DMS 273 (cell line): ENCODE results near the gene PTPRC.
A peak's percentile ranks its signal among the peaks of the same experiment; 100 is the strongest.
"Not testable (repeated sequence)": the region's sequence is repeated elsewhere in the genome, so short reads cannot be mapped to it uniquely, and the experiment has no call there.

Experiments used
- DNase-seq: peaks from one replicate; lab custom pipeline; 2025; ENCODE audit not compliant: unreplicated experiment; lab: John Stamatoyannopoulos, UW

Gene PTPRC, protein sequence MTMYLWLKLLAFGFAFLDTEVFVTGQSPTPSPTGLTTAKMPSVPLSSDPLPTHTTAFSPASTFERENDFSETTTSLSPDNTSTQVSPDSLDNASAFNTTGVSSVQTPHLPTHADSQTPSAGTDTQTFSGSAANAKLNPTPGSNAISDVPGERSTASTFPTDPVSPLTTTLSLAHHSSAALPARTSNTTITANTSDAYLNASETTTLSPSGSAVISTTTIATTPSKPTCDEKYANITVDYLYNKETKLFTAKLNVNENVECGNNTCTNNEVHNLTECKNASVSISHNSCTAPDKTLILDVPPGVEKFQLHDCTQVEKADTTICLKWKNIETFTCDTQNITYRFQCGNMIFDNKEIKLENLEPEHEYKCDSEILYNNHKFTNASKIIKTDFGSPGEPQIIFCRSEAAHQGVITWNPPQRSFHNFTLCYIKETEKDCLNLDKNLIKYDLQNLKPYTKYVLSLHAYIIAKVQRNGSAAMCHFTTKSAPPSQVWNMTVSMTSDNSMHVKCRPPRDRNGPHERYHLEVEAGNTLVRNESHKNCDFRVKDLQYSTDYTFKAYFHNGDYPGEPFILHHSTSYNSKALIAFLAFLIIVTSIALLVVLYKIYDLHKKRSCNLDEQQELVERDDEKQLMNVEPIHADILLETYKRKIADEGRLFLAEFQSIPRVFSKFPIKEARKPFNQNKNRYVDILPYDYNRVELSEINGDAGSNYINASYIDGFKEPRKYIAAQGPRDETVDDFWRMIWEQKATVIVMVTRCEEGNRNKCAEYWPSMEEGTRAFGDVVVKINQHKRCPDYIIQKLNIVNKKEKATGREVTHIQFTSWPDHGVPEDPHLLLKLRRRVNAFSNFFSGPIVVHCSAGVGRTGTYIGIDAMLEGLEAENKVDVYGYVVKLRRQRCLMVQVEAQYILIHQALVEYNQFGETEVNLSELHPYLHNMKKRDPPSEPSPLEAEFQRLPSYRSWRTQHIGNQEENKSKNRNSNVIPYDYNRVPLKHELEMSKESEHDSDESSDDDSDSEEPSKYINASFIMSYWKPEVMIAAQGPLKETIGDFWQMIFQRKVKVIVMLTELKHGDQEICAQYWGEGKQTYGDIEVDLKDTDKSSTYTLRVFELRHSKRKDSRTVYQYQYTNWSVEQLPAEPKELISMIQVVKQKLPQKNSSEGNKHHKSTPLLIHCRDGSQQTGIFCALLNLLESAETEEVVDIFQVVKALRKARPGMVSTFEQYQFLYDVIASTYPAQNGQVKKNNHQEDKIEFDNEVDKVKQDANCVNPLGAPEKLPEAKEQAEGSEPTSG (N-terminal part only)

DNA sequence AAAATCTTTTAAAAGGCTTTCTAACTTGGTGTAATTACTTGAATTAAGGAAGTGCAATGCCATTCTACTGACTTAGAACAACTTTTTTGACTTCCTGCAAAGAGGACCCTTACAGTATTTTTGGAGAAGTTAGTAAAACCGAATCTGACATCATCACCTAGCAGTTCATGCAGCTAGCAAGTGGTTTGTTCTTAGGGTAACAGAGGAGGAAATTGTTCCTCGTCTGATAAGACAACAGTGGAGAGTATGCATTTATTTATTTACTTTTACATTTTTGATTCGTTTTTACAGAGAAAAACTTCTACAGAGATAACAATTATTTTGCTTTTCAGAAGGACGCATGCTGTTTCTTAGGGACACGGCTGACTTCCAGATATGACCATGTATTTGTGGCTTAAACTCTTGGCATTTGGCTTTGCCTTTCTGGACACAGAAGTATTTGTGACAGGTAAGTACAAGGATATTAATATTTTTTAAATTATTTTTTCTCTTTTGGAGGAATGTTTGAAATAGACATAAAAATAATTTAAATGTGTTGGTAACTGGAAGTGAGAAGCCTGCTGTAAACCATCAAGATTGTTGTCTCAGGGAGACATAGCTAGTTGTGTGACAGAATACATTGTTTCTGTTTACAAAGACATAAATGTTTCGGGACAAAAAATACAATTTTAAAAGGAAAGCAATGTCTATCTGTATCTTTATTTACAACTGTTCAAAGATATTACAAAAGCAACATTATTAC lies at the start of gene PTPRC:
PTPRC (plus strand) TSS at position 147 of the 742 bp plus-strand sequence; CDS start at position 376, 229 bp downstream.
- DNase-seq = no peak

DNA sequence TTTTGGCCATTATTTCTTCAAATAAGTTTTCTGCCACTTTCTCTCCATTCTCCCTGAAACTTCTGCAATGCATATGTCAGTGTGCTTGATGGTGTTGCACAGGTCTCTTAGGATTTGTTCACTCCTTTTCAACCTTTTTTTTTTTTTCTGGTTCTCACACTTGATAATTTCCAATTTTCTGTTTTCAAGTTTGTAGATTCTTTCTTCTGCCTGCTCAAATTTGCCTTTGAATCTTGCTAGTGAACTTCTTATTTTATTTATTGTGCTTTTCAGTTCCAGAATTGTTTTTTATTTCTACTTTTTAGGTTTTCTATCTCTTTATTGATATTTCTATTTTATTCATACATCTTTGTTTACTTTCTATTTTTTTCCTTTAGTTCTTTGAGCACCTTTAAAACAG lies 48.4 kb upstream of the PTPRC start:
- DNase-seq = no peak

DNA sequence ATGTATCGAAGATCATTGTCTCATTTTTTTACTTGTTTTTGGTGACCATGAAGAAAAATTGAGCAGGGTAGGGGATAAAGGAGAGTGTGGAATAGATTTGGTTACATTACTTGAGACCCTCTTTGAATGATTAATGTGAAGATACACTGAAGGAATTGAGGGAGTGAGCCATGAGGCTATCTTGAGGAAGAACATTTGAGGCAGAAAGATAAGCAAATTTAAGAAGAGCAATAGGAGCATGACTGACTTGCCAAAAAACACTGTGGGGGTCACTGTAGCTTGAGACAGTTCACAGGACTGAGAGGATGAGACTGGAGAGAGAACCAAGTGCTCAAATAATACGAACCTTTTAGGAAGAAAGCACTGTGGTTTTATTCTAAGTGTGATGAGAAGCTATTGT lies 43.1 kb upstream of the PTPRC start:
- no peak for DNase-seq

DNA sequence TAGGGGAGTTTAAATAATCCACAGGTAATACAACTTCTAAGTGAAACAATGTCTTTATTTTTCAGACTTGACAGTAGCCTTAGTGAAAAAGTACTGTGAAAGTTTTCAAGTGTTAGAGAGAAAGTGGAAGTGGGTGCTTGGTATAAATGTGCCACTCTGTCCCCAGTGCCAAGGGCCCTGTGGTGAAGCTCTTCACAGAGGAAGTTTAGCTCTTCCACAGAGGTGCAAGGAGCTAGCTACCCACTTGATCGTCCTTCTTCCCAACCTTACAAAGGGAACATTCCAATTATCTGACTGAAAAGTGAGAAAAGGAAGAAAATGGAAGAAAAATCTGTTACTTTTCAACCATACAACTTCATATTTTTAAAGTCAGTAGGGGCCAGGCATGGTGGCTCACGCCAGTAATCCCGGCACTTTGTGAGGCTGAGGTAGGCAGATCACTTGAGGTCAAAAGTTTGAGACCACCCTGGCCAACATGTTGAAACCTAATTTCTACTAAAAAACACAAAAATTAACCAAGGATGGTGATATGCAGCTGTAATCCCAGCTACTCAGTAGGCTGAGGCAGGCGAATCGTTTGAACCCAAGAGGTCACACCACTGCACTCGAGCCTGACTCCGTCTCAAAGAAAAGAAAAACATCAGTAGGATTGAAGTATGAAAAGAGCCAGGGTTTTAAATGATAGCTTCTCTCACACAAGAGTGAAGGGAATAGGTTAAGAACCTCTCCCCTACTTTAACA lies 41.0 kb upstream of the PTPRC start:
- no peak for DNase-seq

DNA sequence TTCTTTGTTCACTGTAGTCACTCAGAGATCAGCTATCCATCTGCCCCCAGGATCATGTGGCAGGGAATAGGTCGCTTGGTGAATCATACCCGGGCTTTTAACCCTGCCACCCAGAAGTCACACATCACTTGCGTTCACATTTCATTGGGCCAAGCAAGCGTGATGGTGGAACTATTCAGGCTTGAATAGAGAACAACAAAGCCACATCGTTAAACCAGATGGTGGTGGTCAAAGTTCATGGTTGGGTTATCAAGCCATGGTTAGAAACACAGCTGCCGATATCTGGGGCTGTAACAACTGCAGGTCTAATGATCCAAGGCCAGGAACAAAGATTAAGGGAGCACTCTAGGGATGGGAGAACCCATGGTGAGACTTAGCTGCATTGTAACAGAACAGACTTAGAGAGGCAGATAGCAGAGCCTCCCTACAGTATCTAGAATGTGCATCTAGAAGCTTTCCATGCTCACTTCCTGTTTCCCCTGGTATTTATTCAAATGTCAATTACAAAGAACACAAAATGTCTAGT lies 40.0 kb upstream of the PTPRC start:
- peak; percentile 35 for DNase-seq

DNA sequence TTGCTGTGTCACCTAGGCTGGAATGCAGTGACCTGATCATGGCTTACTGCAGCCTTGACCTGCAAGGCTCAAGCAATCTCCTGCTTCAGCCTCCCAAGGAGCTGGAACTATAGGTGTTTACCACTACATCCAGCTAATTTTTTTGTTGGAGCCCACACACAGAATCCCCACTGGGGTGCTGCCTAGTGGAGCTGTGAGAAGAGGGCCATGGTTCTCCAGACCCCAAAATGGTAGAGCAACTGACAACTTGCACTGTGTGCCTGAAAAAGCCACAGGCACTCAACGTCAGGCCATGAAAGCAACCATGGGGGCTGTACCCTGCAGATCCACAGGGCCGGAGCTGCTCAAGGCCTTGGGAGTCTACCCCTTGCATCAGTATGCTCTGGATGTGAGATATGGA lies 39.1 kb upstream of the PTPRC start:
- DNase-seq = no peak

DNA sequence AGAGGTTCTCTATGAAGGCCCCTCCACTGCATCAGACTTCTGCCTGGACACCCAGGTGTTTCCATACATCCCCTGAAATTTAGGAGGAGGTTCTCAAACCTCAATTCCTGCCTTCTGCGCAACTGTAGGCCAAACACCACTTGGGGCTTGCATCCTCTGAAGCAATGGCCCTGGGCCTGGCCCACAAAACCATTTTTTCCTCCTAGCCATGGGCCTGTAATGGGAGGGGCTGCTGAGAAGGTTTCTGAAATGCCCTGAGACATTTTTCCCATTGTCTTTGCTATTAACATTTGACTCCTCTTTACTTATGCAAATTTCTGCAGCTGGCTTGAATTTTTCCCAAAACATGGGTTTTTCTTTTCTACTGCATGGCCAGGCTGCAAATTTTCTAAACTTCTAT lies 37.9 kb upstream of the PTPRC start:
- no peak for DNase-seq

DNA sequence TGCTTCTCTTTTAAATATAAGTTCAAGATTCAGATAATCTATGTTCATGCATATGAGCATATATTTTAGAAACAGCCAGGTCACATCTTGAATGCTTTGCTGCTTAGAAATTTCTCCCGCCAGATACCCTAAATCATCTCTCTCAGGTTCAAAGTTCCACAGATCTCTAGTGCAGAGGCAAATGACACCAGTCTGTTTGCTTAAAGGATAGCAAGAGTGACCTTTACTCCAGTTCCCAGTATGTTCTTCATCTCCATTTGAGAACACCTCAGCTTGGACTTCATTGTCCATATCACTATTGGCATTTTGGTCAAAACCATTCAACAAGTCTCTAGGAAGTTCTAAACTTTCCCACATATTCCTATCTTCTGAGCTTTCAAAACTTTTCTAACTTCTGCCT lies 37.5 kb upstream of the PTPRC start:
- DNase-seq = not testable (repeated sequence)

DNA sequence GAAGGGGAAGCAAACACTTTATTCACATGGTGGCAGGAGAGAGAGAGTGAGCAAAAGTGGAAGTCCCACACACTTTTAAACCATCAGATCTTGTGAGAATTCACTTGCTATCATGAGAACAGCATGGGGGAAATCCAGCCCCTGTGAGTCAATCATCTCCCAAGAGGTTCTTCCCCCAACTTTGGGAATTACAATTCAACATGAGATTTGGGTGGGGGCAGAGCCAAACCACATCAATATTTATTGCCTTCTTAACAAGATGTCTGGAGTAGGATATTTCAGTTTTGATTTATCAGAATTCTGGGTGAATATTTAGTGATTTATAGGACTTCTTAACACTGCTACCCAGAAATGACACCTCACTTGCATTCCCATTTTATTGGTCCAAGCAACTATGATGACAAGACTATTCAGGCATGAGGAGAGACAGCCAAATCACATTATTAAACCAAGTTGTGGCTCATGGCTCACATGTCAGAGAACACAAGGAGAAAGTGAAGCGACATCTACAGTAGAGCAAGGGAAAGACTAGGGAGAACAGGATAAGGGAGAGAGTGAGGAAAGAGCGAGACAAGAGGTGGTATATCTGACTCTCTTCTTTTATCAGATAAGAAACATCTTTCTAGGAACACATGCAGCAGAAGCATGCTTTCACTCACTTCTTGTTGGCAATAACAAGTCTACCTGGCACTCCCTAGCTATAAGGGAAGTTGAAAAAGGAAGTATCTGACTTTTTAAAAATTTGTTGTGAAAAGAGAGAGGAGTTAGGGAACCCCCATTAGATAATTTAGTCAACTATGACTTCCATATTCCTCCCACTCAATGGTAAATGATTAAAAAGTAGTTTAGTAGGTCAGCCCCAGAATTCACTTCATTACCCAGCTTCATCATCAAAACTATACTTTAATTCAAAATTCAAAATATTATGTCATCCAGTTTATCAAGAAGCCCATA lies 36.6 kb upstream of the PTPRC start:
- DNase-seq = no peak

DNA sequence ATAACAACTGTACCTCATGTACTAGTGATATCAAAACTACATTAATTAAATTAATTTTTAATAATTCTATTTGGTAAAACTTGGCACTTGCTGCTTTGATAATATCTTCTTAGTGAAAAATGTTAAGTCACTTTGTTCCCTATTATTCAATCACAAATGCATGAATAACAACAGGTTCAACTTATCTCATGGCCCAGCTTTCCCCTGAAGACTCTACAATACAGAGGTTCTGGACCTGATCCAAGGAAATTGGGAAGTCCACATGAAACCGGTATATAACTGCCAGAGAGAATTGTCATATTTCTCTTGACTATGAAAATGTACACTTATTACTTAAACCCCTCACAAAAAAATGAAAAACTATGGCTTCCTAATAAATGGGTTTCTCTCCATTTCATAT lies 33.9 kb upstream of the PTPRC start:
- peak; percentile 5 for DNase-seq

DNA sequence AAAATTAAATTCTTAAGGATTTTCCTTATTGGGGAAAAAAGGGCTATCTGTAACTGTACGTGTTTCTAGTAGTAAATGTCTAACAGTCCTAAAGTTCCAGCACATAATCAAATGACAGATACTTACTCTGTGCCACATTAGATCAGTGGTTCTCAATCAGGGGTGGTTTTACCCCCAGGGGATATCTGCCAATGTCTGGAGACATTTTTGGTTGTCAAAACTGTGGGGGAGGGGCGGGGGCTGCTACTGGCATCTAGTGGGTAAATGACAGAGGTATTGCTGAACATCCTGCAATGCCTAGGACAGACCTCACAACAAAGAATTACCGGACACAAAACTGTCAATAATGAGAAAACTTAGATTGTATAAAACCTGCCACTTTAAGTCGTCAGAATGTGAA lies 33.4 kb upstream of the PTPRC start:
- no peak for DNase-seq

DNA sequence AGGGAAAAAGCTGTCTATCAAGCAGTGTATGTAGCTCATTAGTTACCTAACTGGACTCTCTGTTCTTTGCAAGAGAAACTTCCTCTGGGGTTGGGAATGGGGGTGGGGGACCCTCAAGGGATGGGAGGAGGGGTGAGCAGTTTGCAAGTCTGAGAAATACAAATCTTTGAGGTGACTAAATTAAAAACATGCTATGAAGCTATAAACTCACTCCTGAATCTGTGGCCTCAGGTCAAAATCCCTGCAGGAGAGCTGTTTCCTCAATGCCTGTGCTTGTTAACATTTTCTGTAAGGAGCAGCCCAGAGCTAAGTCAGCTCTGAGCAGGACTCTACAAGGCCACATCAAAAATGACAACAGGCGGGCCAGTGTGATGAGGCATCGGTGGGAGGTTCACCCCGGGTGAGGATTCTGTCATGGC lies 32.8 kb upstream of the PTPRC start:
- no peak for DNase-seq

DNA sequence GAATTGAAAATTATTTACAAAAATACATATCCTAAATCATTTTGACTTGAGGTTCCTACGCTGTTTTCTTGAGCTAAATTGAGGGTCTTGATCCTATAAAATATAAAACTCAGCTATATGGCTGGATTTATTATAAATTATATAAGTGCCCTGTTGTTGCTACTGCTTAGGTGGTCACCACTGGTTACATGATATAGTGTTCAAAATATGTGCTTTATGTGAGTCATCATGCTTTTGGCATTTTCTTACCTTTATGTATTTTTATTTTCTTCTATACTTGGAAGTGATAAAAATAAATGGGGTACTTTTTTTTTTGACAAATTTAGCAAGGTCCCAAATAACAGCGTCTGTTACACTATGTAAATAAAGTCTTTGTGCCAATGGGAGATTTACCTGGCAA lies 31.1 kb upstream of the PTPRC start:
- no peak for DNase-seq

DNA sequence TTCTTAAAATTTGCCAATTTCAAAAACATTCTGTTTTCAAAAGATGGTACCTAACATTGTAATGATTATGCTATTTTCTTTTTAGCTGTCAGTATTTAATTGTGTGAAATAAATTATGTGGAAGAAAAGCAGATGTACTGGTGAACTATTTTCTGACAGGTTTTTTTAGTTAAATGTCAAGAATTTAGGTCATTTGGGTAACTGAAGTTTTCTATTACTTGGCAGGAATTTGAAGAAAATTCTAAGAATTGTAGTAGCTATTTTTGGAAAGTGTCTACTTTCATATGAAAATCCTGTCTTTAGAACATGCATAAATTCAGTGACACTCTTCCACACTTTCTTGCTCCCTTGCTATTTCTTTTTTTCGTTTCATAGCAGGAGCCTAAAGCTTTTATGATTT lies 28.5 kb upstream of the PTPRC start:
- no peak for DNase-seq

DNA sequence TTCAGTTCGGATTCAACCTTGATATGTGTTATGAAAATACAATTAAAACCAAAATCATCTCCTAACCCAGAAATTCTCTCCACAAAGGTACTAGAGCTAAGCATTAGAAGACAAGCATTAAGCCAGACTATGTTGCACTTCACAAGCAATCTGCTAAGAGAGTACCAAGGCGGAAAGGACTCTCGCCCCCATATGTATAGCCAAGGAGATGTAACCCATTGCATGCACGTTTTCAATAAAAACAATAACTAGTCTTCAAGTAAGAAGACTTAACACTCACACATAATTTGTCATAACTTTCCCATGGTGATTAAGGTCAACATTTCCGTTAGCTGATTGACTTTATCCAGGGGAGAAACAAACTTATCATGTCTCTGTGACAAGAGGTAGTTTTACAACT lies 27.6 kb upstream of the PTPRC start:
- no peak for DNase-seq

DNA sequence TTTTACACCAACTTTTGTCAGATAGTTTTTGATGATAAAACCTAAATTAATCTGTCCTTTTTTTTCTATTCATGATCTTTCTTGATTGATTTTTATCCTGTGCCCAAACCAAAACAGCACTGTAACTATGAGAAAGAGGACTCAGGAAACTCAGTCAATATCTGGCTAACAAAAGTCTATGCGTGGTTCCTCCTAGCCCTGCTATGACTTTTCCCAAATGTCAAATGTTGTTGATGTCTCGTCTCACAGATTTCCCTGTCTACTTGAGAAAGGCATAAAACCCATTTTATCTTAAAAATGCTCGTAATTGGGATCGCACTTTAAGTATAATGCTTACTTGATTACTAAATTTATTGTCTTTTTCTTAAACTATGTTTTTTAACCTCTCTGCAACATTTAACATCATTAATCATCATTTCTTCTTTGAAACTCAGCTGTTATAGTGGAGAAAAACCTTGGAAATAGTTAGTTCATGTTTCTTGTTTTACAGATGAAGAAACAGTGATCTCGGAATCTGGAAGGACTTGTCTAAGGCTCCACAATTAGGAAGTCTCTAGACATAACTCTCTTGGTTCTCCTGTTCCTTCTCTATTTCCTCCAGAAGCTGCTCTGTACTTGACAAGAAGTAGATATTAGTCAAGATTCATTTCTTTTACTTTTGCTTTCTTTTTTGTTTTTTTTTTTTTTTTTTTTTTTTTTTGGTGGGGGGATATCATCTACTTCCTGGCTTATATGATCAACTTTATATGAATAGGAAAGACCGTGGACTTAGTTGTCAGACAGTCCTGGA lies 26.2 kb upstream of the PTPRC start:
- DNase-seq = no peak

DNA sequence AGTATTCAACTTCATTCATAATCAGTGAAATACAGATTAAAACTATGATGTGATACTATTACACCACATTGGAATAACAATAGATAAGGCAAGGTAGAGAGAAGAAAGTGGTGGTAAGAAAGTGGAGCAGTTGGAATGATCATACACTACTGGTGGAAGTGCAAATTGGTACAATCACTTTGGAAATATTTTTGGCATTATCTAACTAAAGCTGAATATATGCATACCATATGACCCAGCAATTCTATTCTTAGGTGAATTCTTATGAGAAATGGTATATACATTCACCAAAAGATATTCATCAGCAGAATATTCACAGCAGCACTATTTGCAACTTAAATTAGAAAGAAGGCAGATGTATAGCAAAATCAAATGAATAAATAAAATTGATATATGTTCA lies 21.4 kb upstream of the PTPRC start:
- DNase-seq = no peak
